Measurements from ENCODE around the gene DNPEP.
A peak's percentile ranks its signal among the peaks of the same experiment; 100 is the strongest.

- TF ChIP-seq POLR2A (IDR thresholded peaks at IDR 0.05) (peak; percentile 43), CTCF (IDR thresholded peaks at IDR 0.05) (peak; percentile 60 to 84 (median 64))
These were observed 602 bp upstream of the DNPEP start for GRCh38 chr2:219388121-219388906.

All from right lobe of liver (tissue), 4 donors.